ENCODE data around the gene ENHO.

DNA sequence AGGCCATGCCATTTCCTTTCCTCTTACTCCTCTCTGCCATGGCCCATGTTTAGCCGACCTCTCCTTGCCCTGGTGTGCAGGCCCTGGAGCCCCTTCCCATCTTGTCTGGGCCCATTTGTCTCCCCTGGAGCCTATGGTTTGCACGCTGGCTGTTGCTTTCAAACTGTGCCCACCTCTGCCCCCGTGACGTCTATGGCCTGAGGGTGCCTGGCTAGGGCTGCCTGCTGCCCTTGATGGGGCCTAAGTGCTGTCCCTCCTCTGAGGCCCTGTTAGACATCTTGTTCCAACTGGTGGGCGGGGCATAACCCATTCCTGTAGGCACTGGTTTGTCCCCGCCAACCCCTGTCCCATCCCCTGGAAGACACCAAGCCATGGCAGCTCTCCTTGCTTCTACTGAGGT, 22.7 kb upstream of the ENHO start:
- TF ChIP-seq POLR2A (IDR thresholded peaks at IDR 0.05): no peak
- TF ChIP-seq, protein P1, sequence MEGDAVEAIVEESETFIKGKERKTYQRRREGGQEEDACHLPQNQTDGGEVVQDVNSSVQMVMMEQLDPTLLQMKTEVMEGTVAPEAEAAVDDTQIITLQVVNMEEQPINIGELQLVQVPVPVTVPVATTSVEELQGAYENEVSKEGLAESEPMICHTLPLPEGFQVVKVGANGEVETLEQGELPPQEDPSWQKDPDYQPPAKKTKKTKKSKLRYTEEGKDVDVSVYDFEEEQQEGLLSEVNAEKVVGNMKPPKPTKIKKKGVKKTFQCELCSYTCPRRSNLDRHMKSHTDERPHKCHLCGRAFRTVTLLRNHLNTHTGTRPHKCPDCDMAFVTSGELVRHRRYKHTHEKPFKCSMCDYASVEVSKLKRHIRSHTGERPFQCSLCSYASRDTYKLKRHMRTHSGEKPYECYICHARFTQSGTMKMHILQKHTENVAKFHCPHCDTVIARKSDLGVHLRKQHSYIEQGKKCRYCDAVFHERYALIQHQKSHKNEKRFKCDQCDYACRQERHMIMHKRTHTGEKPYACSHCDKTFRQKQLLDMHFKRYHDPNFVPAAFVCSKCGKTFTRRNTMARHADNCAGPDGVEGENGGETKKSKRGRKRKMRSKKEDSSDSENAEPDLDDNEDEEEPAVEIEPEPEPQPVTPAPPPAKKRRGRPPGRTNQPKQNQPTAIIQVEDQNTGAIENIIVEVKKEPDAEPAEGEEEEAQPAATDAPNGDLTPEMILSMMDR (IDR thresholded peaks at IDR 0.05): no peak
